ENCODE data around the gene GRM8. TPM values are rescaled to one million over a fixed set of nuclear protein-coding genes. Genes with fewer than 3 reads are reported as not detected.

GRM8 gene
- total and polyA plus RNA-seq, 10 of the 15 experiments (the other 5 are each of a cell fraction or from before 2014, with no cell fraction given) = 0.33 to 7.1 (median 0.45) TPM; not detected in 2

GRCh38 chr7:127207230-127207629, 45.5 kb downstream of the GRM8 start:
- no TSS peak for BruUV-seq (replicated peaks)
- Histone ChIP-seq H3K4me3 (no peak overlapping the region), H3K27ac (ENCODE audit: control insufficient read depth, insufficient read depth) (no peak overlapping the region), H3K79me2 (ENCODE audit: control insufficient read depth, insufficient read depth, low read length) (no peaks in the 10 kb centered on the region), H2AFZ (ENCODE audit: control insufficient read depth, low read depth, low read length) (no peak overlapping the region), H4K20me1 (ENCODE audit: control insufficient read depth, insufficient read depth) (no peaks in the 10 kb centered on the region), H3K4me2 (ENCODE audit: control insufficient read depth, insufficient read depth) (no peak overlapping the region), H3K9ac (ENCODE audit: control insufficient read depth, insufficient read depth, low read length) (no peak overlapping the region), H3K4me1 (ENCODE audit: control insufficient read depth, insufficient read depth, low read length) (no peaks in the 10 kb centered on the region), H3K27me3 (replicated peaks in 1 of 2; ENCODE audit: control insufficient read depth in 2 of 2, insufficient read depth in 2 of 2, low read length in 1 of 2) (no peaks in the 10 kb centered on the region), H3K36me3 (ENCODE audit: control insufficient read depth in 2 of 2, insufficient read depth in 2 of 2, low read length in 1 of 2) (no peaks in the 10 kb centered on the region), H3K9me3 (replicated peaks; ENCODE audit: control insufficient read depth, insufficient read depth, low read length) (no peaks in the 10 kb centered on the region)
- intact Hi-C loops (cut with micrococcal nuclease; ENCODE audit: unreplicated experiment) = no loop called here
- TF ChIP-seq CEBPB (IDR thresholded peaks at IDR 0.05; ENCODE audit: borderline replicate concordance in 1 of 2, low read depth in 2 of 2, low read length in 2 of 2) (no peak), NFYA (IDR thresholded peaks at IDR 0.05; ENCODE audit: borderline replicate concordance, low read depth, low read length) (no peak), BCL11A (IDR thresholded peaks at IDR 0.05; ENCODE audit: low read depth, low read length) (no peak), SMAD1 (IDR thresholded peaks at IDR 0.05; ENCODE audit: low read depth, partially characterized antibody) (no peak), SMC3 (IDR thresholded peaks at IDR 0.05; ENCODE audit: borderline replicate concordance, low read length) (no peak), PKNOX1 (IDR thresholded peaks at IDR 0.05) (no peak), RELA (IDR thresholded peaks at IDR 0.05; ENCODE audit: borderline replicate concordance, partially characterized antibody) (no peak), ZSCAN29 (IDR thresholded peaks at IDR 0.05) (no peak), NR2F1 (conservative IDR thresholded peaks at IDR 0.05) (no peak), CBFB (IDR thresholded peaks at IDR 0.05; ENCODE audit: low read depth) (no peak), EP300 (IDR thresholded peaks at IDR 0.05; ENCODE audit: borderline replicate concordance in 1 of 2, control insufficient read depth in 1 of 2, low read depth in 2 of 2, low read length in 2 of 2) (no peak), ZBED1 (IDR thresholded peaks at IDR 0.05; ENCODE audit: borderline replicate concordance) (no peak), HDAC2 (IDR thresholded peaks at IDR 0.05) (no peak), PML (IDR thresholded peaks at IDR 0.05; ENCODE audit: low read length) (no peak), GATAD2B (conservative IDR thresholded peaks at IDR 0.05; ENCODE audit: low read depth) (no peak), ASH2L (IDR thresholded peaks at IDR 0.05; ENCODE audit: borderline replicate concordance, low read depth) (no peak), STAT1 (conservative IDR thresholded peaks at IDR 0.05) (no peak), POLR2AphosphoS2 (IDR thresholded peaks at IDR 0.05; ENCODE audit: low read depth, low read length) (no peak), HSF1 (IDR thresholded peaks at IDR 0.05; ENCODE audit: low read depth, low read length) (no peak), TBL1XR1 (IDR thresholded peaks at IDR 0.05; ENCODE audit: low read depth, low read length) (no peak)
- DNase-seq (ENCODE audit: low read depth, low spot score) = no peak
- ChIA-PET RAD21 (ENCODE audit: unreplicated experiment) (no interaction called here), CTCF (no interaction called here), POLR2A (no interaction called here), SMC1A (ENCODE audit: uncharacterized antibody, unreplicated experiment) (no interaction called here)
- in situ Hi-C loops (cut with MboI) = no loop called here
- FAIRE-seq = no peak
- WGBS (ENCODE audit: insufficient coverage, insufficient replicate concordance, low lambda C conversion rate, missing lambda C conversion rate) = 10% methylated on average over 4 of the region's 4 CpGs
- ATAC-seq = no peak

All from GM12878 (cell line).